WTC11 (cell line): ENCODE data around the gene SLC37A3. TPM values are rescaled to one million over a fixed set of nuclear protein-coding genes. Genes with fewer than 3 reads are reported as not detected.
"Not testable (repeated sequence)": the region's sequence is repeated elsewhere in the genome, so short reads cannot be mapped to it uniquely, and the experiment has no call there.

Experiments
- ATAC-seq: fragments of 200-7000 bp; cut with Tn5 transposase; 2 replicates; pipeline ENCODE4 v1.10.0; 2021; ENCODE audit warnings: mild to moderate bottlenecking, moderate library complexity
- CTCF ChIA-PET: fragments of 300-600 bp; sonication (Branson Sonifier 250); formaldehyde crosslinking; loops from one replicate; lab custom pipeline; 2021; ENCODE audit warnings: antibody characterized with exemption; lab: Charles Lee
- POLR2A ChIA-PET: fragments of 350-600 bp; sonication (Branson Sonifier 250); formaldehyde crosslinking; loops from one replicate; lab custom pipeline; 2021; ENCODE audit warnings: antibody characterized with exemption; lab: Charles Lee
- DNase-seq: peaks from one replicate; pipeline ENCODE4 v3.0.0; 2021; ENCODE audit warnings: low spot score
- H3K27ac Mint-ChIP-seq: 2 replicates; pipeline ENCODE4 v1.8.0; 2021; ENCODE audit warnings: mixed read lengths
- H3K27me3 Mint-ChIP-seq: 2 replicates; pipeline ENCODE4 v1.8.0; 2021; ENCODE audit warnings: low read depth, mild to moderate bottlenecking, moderate library complexity, mixed read lengths
- H3K36me3 Mint-ChIP-seq: 2 replicates; pipeline ENCODE4 v1.8.0; 2021; ENCODE audit warnings: mixed read lengths
- H3K4me1 Mint-ChIP-seq: 2 replicates; pipeline ENCODE4 v1.8.0; 2022; ENCODE audit warnings: mixed read lengths
- H3K4me3 Mint-ChIP-seq: 2 replicates; pipeline ENCODE4 v1.8.0; 2021; ENCODE audit warnings: mild to moderate bottlenecking, moderate library complexity, mixed read lengths
- H3K9me3 Mint-ChIP-seq: 2 replicates; pipeline ENCODE4 v1.8.0; 2021; ENCODE audit warnings: mixed read lengths
- ATF1 ChIP-seq: sonication (generic); formaldehyde crosslinking; IDR thresholded peaks from 2 replicates; pipeline ENCODE4 v1.8.1; 2023; ENCODE audit warnings: mild to moderate bottlenecking, moderate library complexity, missing genetic modification reagents
- ATF6 ChIP-seq: sonication (generic); formaldehyde crosslinking; IDR thresholded peaks from 2 replicates; pipeline ENCODE4 v1.8.1; 2023; ENCODE audit warnings: mild to moderate bottlenecking, missing genetic modification reagents
- CREM ChIP-seq: sonication (generic); formaldehyde crosslinking; IDR thresholded peaks from 2 replicates; pipeline ENCODE4 v1.8.1; 2022; ENCODE audit warnings: mild to moderate bottlenecking, missing genetic modification reagents, moderate library complexity
- HMGA2 ChIP-seq: fragments of 250-450 bp; sonication (Bioruptor Pico); IDR thresholded peaks from 2 replicates; pipeline ENCODE4 v1.4.0; 2021; ENCODE audit warnings: mild to moderate bottlenecking, moderate library complexity
- NR1H2 ChIP-seq: sonication (generic); formaldehyde crosslinking; IDR thresholded peaks from 2 replicates; pipeline ENCODE4 v1.9.0; 2021; ENCODE audit warnings: mild to moderate bottlenecking, moderate library complexity, missing genetic modification reagents
- RELA ChIP-seq: sonication (generic); formaldehyde crosslinking; IDR thresholded peaks from 2 replicates; pipeline ENCODE4 v1.8.1; 2022; ENCODE audit warnings: missing genetic modification reagents, mild to moderate bottlenecking, borderline replicate concordance
- RORB ChIP-seq: fragments of 250-450 bp; sonication (Bioruptor Pico); IDR thresholded peaks from 2 replicates; pipeline ENCODE4 v1.9.0; 2021; ENCODE audit warnings: mild to moderate bottlenecking
- TEAD4 ChIP-seq: sonication (generic); formaldehyde crosslinking; IDR thresholded peaks from 2 replicates; pipeline ENCODE4 v1.8.0; 2022; ENCODE audit warnings: mild to moderate bottlenecking, missing genetic modification reagents
- ZBTB21 ChIP-seq: sonication (generic); formaldehyde crosslinking; IDR thresholded peaks from 2 replicates; pipeline ENCODE4 v1.8.1; 2023; ENCODE audit warnings: mild to moderate bottlenecking, missing genetic modification reagents, borderline replicate concordance
- ZBTB43 ChIP-seq: sonication (generic); formaldehyde crosslinking; IDR thresholded peaks from 2 replicates; pipeline ENCODE4 v1.8.1; 2023; ENCODE audit warnings: mild to moderate bottlenecking, missing genetic modification reagents
- ZNF416 ChIP-seq: fragments of 250-450 bp; sonication (Bioruptor Pico); IDR thresholded peaks from 2 replicates; pipeline ENCODE4 v1.9.0; 2021; ENCODE audit warnings: mild to moderate bottlenecking, inconsistent platforms
- ZNF512 ChIP-seq: sonication (generic); formaldehyde crosslinking; IDR thresholded peaks from 2 replicates; pipeline ENCODE4 v1.8.1; 2022; ENCODE audit warnings: missing genetic modification reagents, borderline replicate concordance
- ZNF671 ChIP-seq: fragments of 250-450 bp; sonication (Bioruptor Pico); IDR thresholded peaks from 2 replicates; pipeline ENCODE4 v1.8.0; 2021; ENCODE audit warnings: mild to moderate bottlenecking
- total RNA-seq: library from RNA; stranded (reverse); gene quantifications from 3 replicates; pipeline ENCODE4 v1.2.3, GENCODE V29; 2021
- TF ChIP-seq, protein P1 (sequence below): sonication (generic); formaldehyde crosslinking; IDR thresholded peaks from 2 replicates; pipeline ENCODE4 v1.8.0; 2022; ENCODE audit warnings: missing genetic modification reagents
- TF ChIP-seq, protein P2 (sequence below): sonication (generic); formaldehyde crosslinking; IDR thresholded peaks from 2 replicates; pipeline ENCODE4 v1.8.1; 2023; ENCODE audit warnings: mild to moderate bottlenecking, moderate library complexity, missing genetic modification reagents

The SLC37A3 gene
- total RNA-seq, 1 experiment from 2014 or later: 54.8 TPM

- Mint-ChIP-seq H3K4me3 (no peak overlapping the region), H3K27ac (peak overlapping the region; percentile 63; the same call in 1 of the 2 replicates), H3K27me3 (no peaks in the 10 kb centered on the region), H3K4me1 (no peaks in the 10 kb centered on the region), H3K9me3 (no peaks in the 10 kb centered on the region), H3K36me3 (peaks cover 22% of the 10 kb centered on the region)
- CTCF ChIA-PET: interaction anchor here (0.9 to 1.4 kb wide), 2 partner anchors 11 to 85 kb away, joined by 3 to 4 read pairs; no protein-coding TSS in a partner anchor
- POLR2A ChIA-PET: no interaction called here
- no peak for ATAC-seq
- no peak for DNase-seq
- TF ChIP-seq, protein P1, sequence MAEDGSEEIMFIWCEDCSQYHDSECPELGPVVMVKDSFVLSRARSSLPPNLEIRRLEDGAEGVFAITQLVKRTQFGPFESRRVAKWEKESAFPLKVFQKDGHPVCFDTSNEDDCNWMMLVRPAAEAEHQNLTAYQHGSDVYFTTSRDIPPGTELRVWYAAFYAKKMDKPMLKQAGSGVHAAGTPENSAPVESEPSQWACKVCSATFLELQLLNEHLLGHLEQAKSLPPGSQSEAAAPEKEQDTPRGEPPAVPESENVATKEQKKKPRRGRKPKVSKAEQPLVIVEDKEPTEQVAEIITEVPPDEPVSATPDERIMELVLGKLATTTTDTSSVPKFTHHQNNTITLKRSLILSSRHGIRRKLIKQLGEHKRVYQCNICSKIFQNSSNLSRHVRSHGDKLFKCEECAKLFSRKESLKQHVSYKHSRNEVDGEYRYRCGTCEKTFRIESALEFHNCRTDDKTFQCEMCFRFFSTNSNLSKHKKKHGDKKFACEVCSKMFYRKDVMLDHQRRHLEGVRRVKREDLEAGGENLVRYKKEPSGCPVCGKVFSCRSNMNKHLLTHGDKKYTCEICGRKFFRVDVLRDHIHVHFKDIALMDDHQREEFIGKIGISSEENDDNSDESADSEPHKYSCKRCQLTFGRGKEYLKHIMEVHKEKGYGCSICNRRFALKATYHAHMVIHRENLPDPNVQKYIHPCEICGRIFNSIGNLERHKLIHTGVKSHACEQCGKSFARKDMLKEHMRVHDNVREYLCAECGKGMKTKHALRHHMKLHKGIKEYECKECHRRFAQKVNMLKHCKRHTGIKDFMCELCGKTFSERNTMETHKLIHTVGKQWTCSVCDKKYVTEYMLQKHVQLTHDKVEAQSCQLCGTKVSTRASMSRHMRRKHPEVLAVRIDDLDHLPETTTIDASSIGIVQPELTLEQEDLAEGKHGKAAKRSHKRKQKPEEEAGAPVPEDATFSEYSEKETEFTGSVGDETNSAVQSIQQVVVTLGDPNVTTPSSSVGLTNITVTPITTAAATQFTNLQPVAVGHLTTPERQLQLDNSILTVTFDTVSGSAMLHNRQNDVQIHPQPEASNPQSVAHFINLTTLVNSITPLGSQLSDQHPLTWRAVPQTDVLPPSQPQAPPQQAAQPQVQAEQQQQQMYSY (CRISPR knock-in tag): no peak
- TF ChIP-seq ZBTB21 (CRISPR knock-in tag) (no peak), NR1H2 (no peak), ATF6 (CRISPR knock-in tag) (no peak), ZNF671 (no peak), TEAD4 (no peak), ZBTB43 (no peak), RELA (no peak), CREM (CRISPR knock-in tag) (no peak), RORB (CRISPR knock-in tag) (no peak), ZNF416 (CRISPR knock-in tag) (no peak), ZNF512 (CRISPR knock-in tag) (no peak), ATF1 (CRISPR knock-in tag) (no peak), HMGA2 (CRISPR knock-in tag) (no peak)
- TF ChIP-seq, protein P2, sequence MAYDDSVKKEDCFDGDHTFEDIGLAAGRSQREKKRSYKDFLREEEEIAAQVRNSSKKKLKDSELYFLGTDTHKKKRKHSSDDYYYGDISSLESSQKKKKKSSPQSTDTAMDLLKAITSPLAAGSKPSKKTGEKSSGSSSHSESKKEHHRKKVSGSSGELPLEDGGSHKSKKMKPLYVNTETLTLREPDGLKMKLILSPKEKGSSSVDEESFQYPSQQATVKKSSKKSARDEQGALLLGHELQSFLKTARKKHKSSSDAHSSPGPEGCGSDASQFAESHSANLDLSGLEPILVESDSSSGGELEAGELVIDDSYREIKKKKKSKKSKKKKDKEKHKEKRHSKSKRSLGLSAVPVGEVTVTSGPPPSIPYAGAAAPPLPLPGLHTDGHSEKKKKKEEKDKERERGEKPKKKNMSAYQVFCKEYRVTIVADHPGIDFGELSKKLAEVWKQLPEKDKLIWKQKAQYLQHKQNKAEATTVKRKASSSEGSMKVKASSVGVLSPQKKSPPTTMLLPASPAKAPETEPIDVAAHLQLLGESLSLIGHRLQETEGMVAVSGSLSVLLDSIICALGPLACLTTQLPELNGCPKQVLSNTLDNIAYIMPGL: no peak
These were observed 18.2 kb upstream of the SLC37A3 start for GRCh38 chr7:140416560-140416959.

GRCh38 chr7:140415816-140416215 lies 17.5 kb upstream of the SLC37A3 start:
- ATAC-seq, POLR2A ChIA-PET, H3K27ac Mint-ChIP-seq, H3K9me3 Mint-ChIP-seq, H3K4me3 Mint-ChIP-seq, H3K4me1 Mint-ChIP-seq, H3K27me3 Mint-ChIP-seq, DNase-seq: not testable (repeated sequence)
- CTCF ChIA-PET: interaction anchor here (0.9 kb wide), 1 partner anchor 12 kb away, joined by 4 read pairs; no protein-coding TSS in a partner anchor
- peaks cover 27% of the 10 kb centered on the region for H3K36me3 Mint-ChIP-seq
